GM19099 (cell line): ENCODE measurements around the gene B4GAT1.

Experiments used
- POLR2A ChIP-seq: IDR thresholded peaks from 3 replicates; pipeline ENCODE4 v1.6.1; 2011; ENCODE audit warnings: low read depth; ENCODE audit not compliant: insufficient read length; ENCODE audit errors: extremely low read depth

The B4GAT1 gene

GRCh38 chr11:66340596-66341501 is 6.6 kb downstream of the B4GAT1 start:
- TF ChIP-seq POLR2A: no peak

DNA sequence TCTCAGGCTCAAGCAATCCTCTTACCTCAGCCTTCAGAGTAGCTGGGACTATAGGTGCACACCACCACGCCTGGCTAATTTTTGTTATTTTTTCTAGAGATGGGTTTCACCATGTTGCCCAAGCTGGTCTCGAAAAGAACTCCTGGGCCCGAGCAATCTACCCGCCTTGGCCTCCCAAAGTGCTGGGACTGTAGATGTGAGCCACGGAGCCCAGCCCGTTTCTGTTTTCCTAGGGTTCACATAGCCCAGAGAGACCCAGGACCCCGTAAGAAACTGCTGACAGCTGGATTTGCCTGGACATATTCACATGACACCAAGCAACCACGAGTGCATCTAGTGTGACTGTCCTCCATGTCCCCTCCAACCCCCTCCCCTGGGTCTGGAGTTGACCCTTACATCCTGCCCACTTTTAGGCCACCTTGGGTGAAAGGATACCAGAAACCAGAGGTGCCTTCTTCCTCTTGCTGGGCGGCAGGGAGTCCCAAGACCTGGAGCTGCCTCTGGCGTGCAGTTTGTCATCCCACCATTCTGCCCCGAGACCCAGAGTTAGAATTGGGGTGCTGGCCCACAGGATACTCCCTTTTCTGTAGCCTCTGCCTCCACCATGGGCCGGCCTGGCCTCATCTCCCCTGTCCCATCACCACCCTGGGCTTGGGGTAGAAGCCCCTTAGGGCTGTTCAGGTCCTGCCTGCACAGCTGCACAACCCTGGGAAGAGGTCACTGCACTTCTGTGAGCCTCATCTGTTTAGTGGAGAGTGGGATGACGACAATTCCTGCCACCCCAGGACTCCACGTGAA is 7.5 kb downstream of the B4GAT1 start:
- no peak for TF ChIP-seq POLR2A

DNA sequence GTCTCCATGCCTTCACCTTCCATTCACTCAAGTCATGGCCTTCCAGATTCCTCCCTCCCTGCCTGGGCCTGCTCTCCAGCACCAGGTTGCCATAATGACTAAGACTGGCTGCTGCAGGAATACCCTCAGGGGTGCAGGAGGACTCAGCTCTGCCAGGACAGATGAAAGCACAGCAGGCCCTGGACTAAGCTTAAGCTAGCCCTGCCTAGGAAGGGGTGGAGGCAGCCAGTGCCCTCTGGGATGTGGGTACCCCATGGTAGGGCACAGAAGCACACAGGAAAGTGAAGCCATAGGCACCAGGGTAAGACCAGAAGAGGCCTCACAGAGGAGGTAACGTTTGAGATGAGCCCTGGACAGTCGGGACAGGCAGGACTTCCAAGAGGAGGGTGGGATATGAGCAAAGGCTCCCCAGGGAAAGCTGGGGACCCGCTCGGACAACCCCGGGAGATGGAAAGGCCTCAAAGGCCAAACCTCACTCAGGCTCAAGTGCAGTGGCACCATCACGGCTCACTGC is 8.2 kb downstream of the B4GAT1 start:
- TF ChIP-seq POLR2A: no peak

DNA sequence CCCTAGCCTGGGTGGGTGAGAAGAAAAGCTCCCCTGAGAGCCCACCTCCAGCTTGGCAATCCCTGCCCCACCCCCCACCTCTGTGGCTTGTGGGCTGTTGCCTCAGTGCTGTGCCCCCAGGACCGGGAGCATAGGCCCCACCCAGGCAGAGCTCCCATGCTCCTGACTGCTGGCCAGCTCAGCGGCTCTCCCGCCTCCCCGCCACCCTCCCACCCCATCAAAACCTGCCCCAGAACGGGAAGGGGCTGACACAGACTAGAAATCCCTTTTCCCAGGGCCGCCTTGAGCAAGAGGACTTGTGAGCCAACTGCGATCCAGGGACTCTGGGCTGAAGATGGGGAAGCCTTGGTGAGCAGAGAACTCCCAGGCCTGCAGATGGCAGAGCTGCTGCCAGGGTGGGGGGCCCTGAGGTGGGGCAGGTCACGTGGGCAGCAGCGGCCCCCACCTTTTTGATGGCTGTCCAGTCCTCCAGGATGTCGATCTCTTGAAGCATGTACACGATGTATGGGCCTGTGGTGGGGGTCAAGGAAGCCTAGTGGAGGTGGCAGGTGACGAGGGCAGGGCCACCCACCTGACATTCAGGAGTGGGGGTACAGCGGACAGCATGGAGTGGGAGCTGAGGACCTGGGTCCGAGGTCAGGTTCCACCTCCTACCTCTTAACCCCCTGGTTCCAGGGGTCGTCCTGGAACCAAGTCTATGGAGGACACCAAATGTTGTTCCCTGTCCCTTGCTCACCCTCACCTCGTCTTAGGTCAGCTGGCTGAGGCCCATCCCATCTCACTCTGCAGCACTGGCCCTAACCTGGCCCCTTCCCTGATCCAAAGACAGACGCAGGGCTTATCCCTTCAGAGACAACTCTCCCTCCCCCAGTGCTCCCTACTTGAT is 8.9 kb downstream of the B4GAT1 start:
- TF ChIP-seq POLR2A: no peak

- TF ChIP-seq POLR2A: no peak
Observed at GRCh38 chr11:66337103-66337899, 10.1 kb downstream of the B4GAT1 start.

DNA sequence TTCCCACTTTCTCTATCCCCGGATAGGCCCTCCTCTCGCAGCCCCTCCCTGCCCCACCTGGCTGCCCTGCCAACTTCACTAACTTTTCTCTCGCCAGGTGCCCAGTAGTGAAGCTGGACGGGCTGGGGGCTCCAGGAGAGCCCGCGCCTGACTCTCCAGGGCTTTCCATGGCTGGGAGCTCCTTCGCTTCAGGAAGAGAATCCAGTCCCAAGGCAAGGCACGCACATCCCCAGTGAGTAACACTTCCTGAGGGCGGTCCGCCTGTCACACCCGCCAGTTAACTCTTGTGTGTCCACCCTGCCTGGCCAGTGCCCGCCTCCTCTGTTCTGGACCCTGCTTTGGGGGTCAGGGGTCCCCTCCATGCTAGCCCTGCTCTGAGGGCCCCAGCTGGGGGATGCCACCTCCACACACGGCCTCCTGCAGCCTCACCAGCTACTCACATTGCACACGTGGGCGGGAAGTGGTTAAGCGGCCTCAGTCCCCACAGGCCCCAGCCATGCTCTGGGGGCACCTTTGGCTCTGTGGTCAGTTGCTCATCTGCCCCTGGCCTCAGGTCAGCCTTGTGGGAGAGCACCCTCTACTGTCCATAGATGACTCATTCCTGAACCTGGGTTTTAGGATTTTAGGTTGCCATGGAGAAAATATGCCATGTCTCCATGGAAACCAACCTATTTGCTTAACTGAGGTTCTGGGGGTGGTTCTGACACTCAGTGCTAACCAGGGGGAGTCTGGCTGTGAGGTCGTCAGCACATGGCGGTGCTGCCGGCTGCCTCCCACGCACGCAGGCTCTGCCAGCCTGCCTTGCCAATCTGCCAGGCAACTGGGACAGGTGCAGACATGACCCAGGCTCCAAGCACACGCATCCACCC is 11.0 kb downstream of the B4GAT1 start, which contains the start of gene RIN1:
RIN1 (minus strand) TSS at position 201 of the 869 bp plus-strand sequence; CDS start at position 169, 32 bp downstream.
- peak; percentile 27 for TF ChIP-seq POLR2A

DNA sequence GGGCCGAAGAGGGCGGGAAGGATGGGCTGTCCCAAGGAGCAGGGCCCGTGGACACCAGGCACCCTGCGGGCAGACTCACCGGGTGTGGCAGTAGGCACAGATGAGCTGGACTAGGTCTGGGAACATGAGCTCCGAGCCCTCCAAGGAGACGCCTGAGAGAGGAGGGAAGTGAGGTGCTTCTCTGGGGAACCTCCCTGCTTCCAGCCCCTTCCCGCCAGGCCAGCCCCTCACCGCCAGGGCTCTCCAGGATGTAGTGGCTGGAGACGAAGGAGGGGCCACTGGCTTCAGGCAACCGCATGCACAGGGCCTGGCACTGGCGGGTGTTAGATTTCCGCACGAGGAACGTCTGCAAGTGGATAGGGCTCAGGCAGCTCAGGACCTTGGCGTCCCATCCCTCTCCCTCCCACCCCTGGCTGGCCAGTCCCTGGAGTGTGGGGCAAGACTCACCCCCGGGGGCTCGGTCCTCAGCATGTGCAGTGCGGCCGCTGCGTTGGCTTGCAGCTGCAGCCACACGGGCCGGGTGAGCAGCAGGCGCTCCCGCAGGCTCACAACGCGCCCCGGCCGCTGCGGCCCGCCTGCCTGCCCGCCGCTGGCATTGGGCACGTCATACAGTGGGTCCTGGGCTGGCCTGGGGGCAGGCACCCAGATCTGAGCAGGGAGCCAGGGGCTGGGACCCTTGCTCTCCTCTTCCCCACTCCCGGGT is 11.7 kb downstream of the B4GAT1 start:
- TF ChIP-seq POLR2A: no peak

GRCh38 chr11:66334605-66335442 is 12.6 kb downstream of the B4GAT1 start:
- no peak for TF ChIP-seq POLR2A

- no peak for TF ChIP-seq POLR2A
Observed at GRCh38 chr11:66333896-66334604, 13.4 kb downstream of the B4GAT1 start.

- no peak for TF ChIP-seq POLR2A
Observed at GRCh38 chr11:66333220-66333877, 14.1 kb downstream of the B4GAT1 start.

DNA sequence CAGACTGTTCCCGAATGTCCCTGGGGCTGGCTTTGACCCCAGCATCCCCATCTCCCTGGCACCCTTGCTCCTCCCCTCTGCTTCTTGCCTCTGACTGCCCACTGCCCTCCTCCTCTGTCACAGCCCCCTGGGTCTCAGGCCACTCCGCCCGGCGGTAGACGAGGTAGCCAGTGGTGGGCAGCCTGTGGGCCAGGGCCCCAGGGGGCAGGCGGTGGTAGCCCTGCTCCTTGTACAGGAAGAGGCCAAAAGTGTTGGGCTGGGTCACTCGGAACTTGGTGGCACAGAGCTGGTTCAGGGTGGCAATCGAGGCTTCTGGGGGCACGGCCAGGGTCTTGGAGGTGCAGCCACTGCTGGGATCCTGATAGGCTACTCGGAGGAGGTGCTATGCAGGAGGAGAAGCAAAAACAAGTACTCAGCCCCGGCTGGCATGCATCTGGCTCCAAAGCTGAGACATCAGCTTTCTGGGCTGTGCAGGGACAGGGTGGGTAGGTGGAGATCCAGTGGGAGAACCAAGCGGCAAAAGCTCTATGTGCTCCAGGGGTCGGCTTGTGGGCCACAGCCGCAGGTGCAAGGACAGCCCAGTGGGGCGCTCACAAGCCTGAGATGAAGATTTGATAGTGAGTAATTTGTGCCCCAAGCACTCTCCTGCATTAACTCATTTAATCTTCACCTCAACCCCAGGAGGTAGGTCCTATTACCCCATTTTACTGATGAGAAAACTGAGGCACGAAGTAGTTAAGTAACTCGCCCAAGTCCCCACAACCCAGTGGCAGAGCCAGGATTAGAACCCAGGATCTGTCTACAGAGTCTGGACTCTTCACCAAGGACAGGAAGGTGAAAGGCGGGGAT is 14.8 kb downstream of the B4GAT1 start:
- TF ChIP-seq POLR2A: no peak
